RKO (cell line): ENCODE measurements around the gene ZNF599.
A peak's percentile ranks its signal among the peaks of the same experiment; 100 is the strongest.
"Not testable (repeated sequence)": the region's sequence is repeated elsewhere in the genome, so short reads cannot be mapped to it uniquely, and the experiment has no call there.

Experiments
- DNase-seq: peaks from one replicate; pipeline ENCODE4 v3.0.0-alpha.2; 2016; ENCODE audit warnings: low spot score

Gene ZNF599

GRCh38 chr19:34772697-34773554 is at the start of gene ZNF599:
TSS of gene ZNF599 (minus strand) at chr19:34773215. CDS start at chr19:34772841, 374 bp downstream.
- DNase-seq, result peak; percentile 81

- no peak for DNase-seq
Observed at GRCh38 chr19:34818270-34818669, 45.3 kb upstream of the ZNF599 start.

- DNase-seq, result no peak
Observed at GRCh38 chr19:34816708-34817107, 43.7 kb upstream of the ZNF599 start.

GRCh38 chr19:34808566-34808965 is 35.6 kb upstream of the ZNF599 start:
- peak; percentile 74 for DNase-seq

- DNase-seq, result peak; percentile 11
Observed at GRCh38 chr19:34806976-34807860, 34.2 kb upstream of the ZNF599 start.

- DNase-seq, result no peak
Observed at GRCh38 chr19:34804115-34804514, 31.1 kb upstream of the ZNF599 start.

DNA sequence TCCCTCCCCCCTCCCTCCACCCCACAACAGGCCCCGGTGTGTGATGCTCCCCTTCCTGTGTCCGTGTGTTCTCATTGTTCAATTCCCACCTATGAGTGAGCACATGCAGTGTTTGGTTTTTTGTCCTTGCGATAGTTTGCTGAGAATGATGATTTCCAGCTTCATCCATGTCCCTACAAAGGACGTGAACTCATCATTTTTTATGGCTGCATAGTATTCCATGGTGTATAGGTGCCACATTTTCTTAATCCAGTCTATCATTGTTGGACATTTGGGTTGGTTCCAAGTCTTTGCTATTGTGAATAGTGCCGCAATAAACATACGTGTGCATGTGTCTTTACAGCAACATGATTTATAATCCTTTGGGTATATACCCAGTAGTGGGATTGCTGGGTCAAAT is 23.9 kb upstream of the ZNF599 start:
- DNase-seq, result not testable (repeated sequence)

GRCh38 chr19:34794066-34794960 is 21.3 kb upstream of the ZNF599 start:
- DNase-seq, result no peak

DNA sequence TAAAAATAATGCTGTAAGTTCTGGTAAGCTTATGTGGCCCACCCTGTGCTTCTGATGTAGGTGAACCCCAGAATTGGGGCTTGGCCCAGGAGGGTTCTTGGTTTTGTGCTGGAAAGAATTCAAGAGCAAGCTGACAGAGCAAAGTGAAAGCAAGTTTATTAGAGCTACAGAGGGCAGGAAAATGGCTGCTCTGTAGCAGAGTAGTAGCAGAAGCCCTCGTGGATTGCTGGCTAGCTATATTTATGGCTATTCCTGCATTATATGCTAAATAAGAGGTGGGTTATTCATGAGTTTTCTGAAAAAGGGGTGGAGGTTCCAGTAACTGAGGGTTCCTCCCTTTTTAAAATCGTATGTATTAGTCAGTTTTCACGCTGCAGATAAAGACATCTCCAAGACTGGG is 20.6 kb upstream of the ZNF599 start:
- DNase-seq, result no peak

DNA sequence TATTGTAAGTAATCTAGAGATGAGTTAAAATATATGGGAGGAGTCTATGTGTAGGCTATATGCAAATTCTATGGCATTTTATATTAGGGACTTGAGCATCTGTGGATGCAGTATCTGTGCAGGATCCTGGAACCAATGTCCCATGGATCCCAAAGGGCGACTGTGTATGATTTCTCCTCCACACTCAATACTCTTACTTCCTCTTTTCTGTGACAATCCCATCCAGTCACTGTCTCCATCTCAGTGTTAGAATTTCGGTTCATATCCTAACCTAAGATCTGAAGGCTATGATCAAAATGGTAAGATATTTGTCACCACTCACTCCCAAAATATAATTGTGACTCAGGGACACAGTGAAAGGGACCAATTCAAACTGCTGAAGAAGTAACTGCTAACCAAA is 15.1 kb upstream of the ZNF599 start:
- DNase-seq, result no peak

DNA sequence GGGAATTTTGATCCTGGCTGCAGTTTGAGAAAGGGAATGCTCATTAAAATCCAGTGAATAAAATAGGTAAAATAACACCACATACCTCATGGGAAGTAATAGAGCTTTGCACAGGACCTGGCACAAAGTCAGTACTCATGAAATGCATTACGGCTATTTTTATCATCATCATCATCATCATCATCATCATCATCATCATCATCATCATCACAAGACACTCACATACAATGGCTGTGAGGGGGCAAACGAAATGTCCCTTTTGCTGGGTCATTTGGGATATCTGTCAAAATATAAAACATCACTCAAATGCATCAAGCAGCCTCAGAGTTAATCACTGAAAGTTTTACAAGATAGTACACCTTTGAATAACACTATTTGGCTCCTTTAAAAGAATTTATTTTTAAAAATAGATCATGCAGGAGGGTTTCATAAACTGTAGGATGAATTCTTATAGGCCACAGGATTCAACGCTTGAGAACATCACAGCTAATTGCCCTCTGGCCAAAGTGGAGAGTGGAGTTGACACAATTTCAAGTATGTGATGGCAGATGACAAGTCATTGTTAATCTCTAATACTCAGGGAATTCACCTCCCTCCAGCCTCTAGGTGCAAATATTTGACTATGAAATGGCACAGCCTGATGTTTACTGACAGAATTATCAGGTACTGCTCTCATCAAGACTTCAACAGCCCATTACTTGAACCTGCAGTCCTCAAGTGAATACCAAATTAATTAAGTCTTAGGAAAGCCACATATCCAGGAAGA is 14.2 kb upstream of the ZNF599 start:
- no peak for DNase-seq

DNA sequence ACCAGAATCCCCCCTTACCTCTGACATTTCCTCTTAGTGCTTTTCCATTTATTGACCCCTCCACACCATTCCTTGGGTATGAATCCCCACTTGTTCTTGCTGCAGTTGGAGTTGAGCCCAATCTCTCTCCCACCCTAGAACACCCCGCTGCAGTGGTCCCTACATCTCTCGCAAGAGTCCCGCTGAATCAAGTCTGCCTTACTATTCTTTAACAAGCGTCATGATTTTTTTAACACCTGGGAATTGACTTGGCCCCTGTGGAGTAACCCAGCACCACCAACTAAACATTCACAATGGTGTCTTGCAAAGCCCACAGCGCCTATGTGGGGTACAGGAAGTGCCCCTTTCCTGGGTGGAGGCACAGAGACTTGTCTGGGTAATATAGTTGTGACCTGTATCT is 13.2 kb upstream of the ZNF599 start:
- no peak for DNase-seq

- no peak for DNase-seq
Observed at GRCh38 chr19:34779652-34780051, 6.6 kb upstream of the ZNF599 start.

- no peak for DNase-seq
Observed at GRCh38 chr19:34778342-34778741, 5.3 kb upstream of the ZNF599 start.

- DNase-seq, result no peak
Observed at GRCh38 chr19:34774857-34775256, 1.8 kb upstream of the ZNF599 start.

GRCh38 chr19:34773555-34773864 is 495 bp upstream of the ZNF599 start:
- DNase-seq, result no peak

- DNase-seq, result no peak
Observed at GRCh38 chr19:34767951-34768350, 5.1 kb downstream of the ZNF599 start.

- peak; percentile 10 for DNase-seq
Observed at GRCh38 chr19:34766386-34766785, 6.6 kb downstream of the ZNF599 start.

GRCh38 chr19:34759218-34759917 is 13.6 kb downstream of the ZNF599 start:
- no peak for DNase-seq

GRCh38 chr19:34757441-34757840 is 15.6 kb downstream of the ZNF599 start:
- peak; percentile 12 for DNase-seq
